B cell (primary cell): ENCODE data around the gene RFT1. TPM values are rescaled to one million over a fixed set of nuclear protein-coding genes. Genes with fewer than 3 reads are reported as not detected.

Experiments used
- ATAC-seq: fragments of 200-7000 bp; cut with Tn5 transposase; one replicate; pipeline ENCODE4 v1.10.0; 2021; ENCODE audit warnings: low read depth, mild to moderate bottlenecking, moderate number of reproducible peaks, moderate library complexity
- CTCF ChIA-PET: fragments of 350-600 bp; sonication (Branson Sonifier 250); formaldehyde crosslinking; loops from one replicate; lab custom pipeline; 2021; ENCODE audit warnings: antibody characterized with exemption, inconsistent platforms; lab: Charles Lee
- POLR2A ChIA-PET: fragments of 350-600 bp; sonication (Branson Sonifier 250); formaldehyde crosslinking; loops from one replicate; lab custom pipeline; 2021; ENCODE audit warnings: antibody characterized with exemption; lab: Charles Lee
- DNase-seq: peaks from one replicate; pipeline ENCODE4 v3.0.0; 2013
- H2AFZ ChIP-seq: 2 replicates; pipeline ENCODE4 v1.6.1; 2012; ENCODE audit warnings: mild to moderate bottlenecking, low read depth, low read length; ENCODE audit not compliant: insufficient read depth, poor library complexity, severe bottlenecking
- H3K27ac ChIP-seq, 2 donors: 1 replicate in 1 of 2; 2 replicates in 1 of 2; pipeline ENCODE4 v1.5.1; 2012 to 2013; ENCODE audit warnings: low read length in 2 of 2, mild to moderate bottlenecking in 2 of 2, moderate library complexity in 1 of 2
- H3K27me3 ChIP-seq, 4 experiments: fragments of 200-600 bp in 1 of 4; sonication (generic) in 1 of 4; replicated peaks in 1 of 4; 1 replicate in 2 of 4; 2 replicates in 2 of 4; pipeline versions ENCODE4 v1.6.1 to v1.7.0; 2013 to 2016; ENCODE audit warnings: low read length in 3 of 4, mild to moderate bottlenecking in 2 of 4, mixed read lengths in 1 of 4, moderate library complexity in 1 of 4; ENCODE audit not compliant: insufficient read depth in 4 of 4, control insufficient read depth in 3 of 4; ENCODE audit errors: control extremely low read depth in 1 of 4
- H3K36me3 ChIP-seq, 2 experiments: replicated peaks in 1 of 2; 1 replicate in 1 of 2; 2 replicates in 1 of 2; pipeline versions ENCODE4 v1.6.1 to v1.7.1; 2013; ENCODE audit warnings: low read length in 1 of 2; ENCODE audit not compliant: insufficient read depth in 2 of 2, control insufficient read depth in 1 of 2; ENCODE audit errors: control extremely low read depth in 1 of 2, extremely low read depth in 1 of 2
- H3K4me1 ChIP-seq, 2 donors: fragments of 200-600 bp in 1 of 2; sonication (generic) in 1 of 2; 1 replicate in 1 of 2; 2 replicates in 1 of 2; pipeline versions ENCODE4 v1.5.1 to v1.6.1; 2013 to 2017; ENCODE audit warnings: low read length in 2 of 2; ENCODE audit not compliant: control insufficient read depth in 2 of 2, insufficient read depth in 2 of 2
- H3K4me2 ChIP-seq: replicated peaks from 2 replicates; pipeline ENCODE3; 2012; ENCODE audit warnings: mild to moderate bottlenecking, low read depth, low read length; ENCODE audit not compliant: poor library complexity, severe bottlenecking
- H3K4me3 ChIP-seq, 5 experiments: fragments of 200-600 bp in 1 of 5; sonication (generic) in 1 of 5; 1 replicate in 3 of 5; 2 replicates in 2 of 5; pipeline versions ENCODE4 v1.5.1 to v1.7.0; 2011 to 2016; ENCODE audit warnings: low read length in 4 of 5, mild to moderate bottlenecking in 4 of 5, low read depth in 2 of 5, control low read depth in 1 of 5, moderate library complexity in 1 of 5; ENCODE audit not compliant: insufficient read depth in 1 of 5; ENCODE audit errors: control extremely low read depth in 1 of 5, extremely low read depth in 1 of 5
- H3K79me2 ChIP-seq: fragments of 200-600 bp; sonication (generic); one replicate; pipeline ENCODE4 v1.6.0; 2016; ENCODE audit warnings: low read length; ENCODE audit not compliant: control insufficient read depth, insufficient read depth
- H3K9ac ChIP-seq: fragments of 200-600 bp; sonication (generic); 2 replicates; pipeline ENCODE4 v1.6.1; 2017; ENCODE audit warnings: mild to moderate bottlenecking, low read length, moderate library complexity
- H3K9me3 ChIP-seq, 3 donors: one replicate each; pipeline versions ENCODE4 v1.6.1 to v1.7.1; 2013; ENCODE audit warnings: low read length in 2 of 3; ENCODE audit not compliant: control insufficient read depth in 2 of 3, insufficient read depth in 1 of 3; ENCODE audit errors: control extremely low read depth in 1 of 3
- H4K20me1 ChIP-seq: 2 replicates; pipeline ENCODE4 v1.6.0; 2012; ENCODE audit warnings: mild to moderate bottlenecking, low read length; ENCODE audit not compliant: insufficient read depth, control insufficient read depth, poor library complexity, severe bottlenecking
- H3K27ac Mint-ChIP-seq: one replicate; pipeline ENCODE4 v1.8.0; 2021; ENCODE audit warnings: mixed read lengths
- H3K27me3 Mint-ChIP-seq: one replicate; pipeline ENCODE4 v1.8.0; 2021; ENCODE audit warnings: mixed read lengths
- H3K4me1 Mint-ChIP-seq: one replicate; pipeline ENCODE4 v1.8.0; 2021; ENCODE audit warnings: mixed read lengths
- H3K4me3 Mint-ChIP-seq: one replicate; pipeline ENCODE4 v1.8.0; 2021; ENCODE audit warnings: mixed read lengths
- H3K9me3 Mint-ChIP-seq: one replicate; pipeline ENCODE4 v1.8.0; 2022; ENCODE audit warnings: mixed read lengths; ENCODE audit not compliant: insufficient read depth
- CTCF ChIP-seq: fragments of 200-600 bp; IDR thresholded peaks from one replicate; pipeline ENCODE4 v1.8.0; 2022; ENCODE audit warnings: antibody characterized with exemption, mild to moderate bottlenecking
- EZH2 ChIP-seq: IDR thresholded peaks from 2 replicates; pipeline ENCODE4 v1.6.1; 2012; ENCODE audit warnings: borderline replicate concordance, low read depth, mild to moderate bottlenecking, moderate library complexity, low read length; ENCODE audit not compliant: insufficient read depth, poor library complexity, severe bottlenecking
- WGBS: methylation state at CpG from one replicate; pipeline ENCODE4 v1.1.5; 2013; ENCODE audit warnings: missing lambda C conversion rate; ENCODE audit not compliant: insufficient coverage; 5-methylcytosine and 5-hydroxymethylcytosine counted together
- intact Hi-C: fragments of 100-400 bp; cut with micrococcal nuclease; formaldehyde crosslinking; loops from one replicate; pipeline ENCODE4 v1.10.0; 2022
- polyA plus RNA-seq: library from polyadenylated mRNA; depleted of rRNA; stranded (reverse); fragments of >200 nt; gene quantifications from 2 replicates; pipeline ENCODE4 v1.2.3, GENCODE V29; 2012
- total RNA-seq, 2 donors: library from RNA; stranded (reverse); fragments of 120-200 nt in 1 of 2; gene quantifications; 1 replicate in 1 of 2; 2 replicates in 1 of 2; pipeline versions ENCODE4 v1.2.3 to v1.2.4, GENCODE V29; 2013 to 2022

Gene RFT1
- total and polyA plus RNA-seq, 2 donors (not counting 1 experiment from before 2014, with no cell fraction given) = 12.1 to 28.9 TPM

DNA sequence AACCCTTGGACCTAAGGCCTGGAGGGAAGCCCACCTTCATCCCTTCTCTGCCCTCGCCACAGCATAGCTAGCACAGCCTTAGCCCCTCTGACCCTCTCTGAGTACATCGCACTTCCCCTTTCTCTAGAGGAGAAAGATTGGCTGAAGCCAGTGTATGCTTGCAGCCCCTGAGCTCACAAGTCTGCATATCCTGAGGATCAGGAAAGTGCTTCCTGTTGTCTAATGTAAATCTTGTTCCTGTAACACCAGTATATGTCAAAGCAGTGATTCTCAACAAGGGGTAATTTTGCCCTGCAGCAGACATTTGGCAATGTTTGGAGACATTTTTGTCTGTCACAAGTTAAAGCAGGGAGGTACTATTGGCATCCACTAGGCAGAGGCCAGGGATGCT, 28.5 kb upstream of the RFT1 start:
- 40% methylated on average over 1 of the region's 2 CpGs for WGBS
- peaks cover 33 to 46% of the 10 kb centered on the region in 2 donors for H3K4me1 ChIP-seq
- no peaks in the 10 kb centered on the region for H3K9me3 ChIP-seq
- ChIA-PET POLR2A (interaction anchor here (0.6 to 1.5 kb wide), 3 partner anchors 22 to 49 kb away, joined by 3 to 6 read pairs (median 3); no protein-coding TSS in a partner anchor), CTCF (interaction anchor here (1.0 to 3.8 kb wide), 9 partner anchors 11 to 44 kb away, joined by 3 to 48 read pairs (median 7); no protein-coding TSS in a partner anchor)
- H3K9ac ChIP-seq = no peak overlapping the region
- Mint-ChIP-seq H3K4me1 (peaks cover 38% of the 10 kb centered on the region), H3K27ac (peak overlapping the region; percentile 12), H3K4me3 (peak overlapping the region; percentile 49), H3K9me3 (no peaks in the 10 kb centered on the region), H3K27me3 (peaks cover 3% of the 10 kb centered on the region)
- no peak overlapping the region for H3K27ac ChIP-seq
- H3K4me3 ChIP-seq = no peak overlapping the region
- H3K79me2 ChIP-seq = peaks cover 44% of the 10 kb centered on the region
- peaks cover 18% of the 10 kb centered on the region for H4K20me1 ChIP-seq
- peaks cover 0 to 4% of the 10 kb centered on the region in 2 experiments for H3K36me3 ChIP-seq
- peaks cover 0 to 31% (median 12%) of the 10 kb centered on the region in 4 experiments for H3K27me3 ChIP-seq
- H2AFZ ChIP-seq = no peak overlapping the region
- TF ChIP-seq CTCF (no peak), EZH2 (no peak)
- H3K4me2 ChIP-seq = peak overlapping the region; percentile 36
- intact Hi-C loops = no loop called here
- ATAC-seq (no peak), DNase-seq (no peak)

- ATAC-seq (no peak), DNase-seq (no peak)
- ChIA-PET POLR2A (interaction anchor here (0.6 to 1.5 kb wide), 3 partner anchors 22 to 49 kb away, joined by 3 to 6 read pairs (median 3); no protein-coding TSS in a partner anchor), CTCF (interaction anchor here (1.0 to 3.8 kb wide), 9 partner anchors 11 to 44 kb away, joined by 3 to 48 read pairs (median 7); no protein-coding TSS in a partner anchor)
- Histone ChIP-seq H2AFZ (no peak overlapping the region), H3K27ac (no peak overlapping the region), H3K9ac (no peak overlapping the region), H3K4me1 (peaks cover 26 to 39% of the 10 kb centered on the region in 2 donors), H3K27me3 (peaks cover 0 to 31% (median 12%) of the 10 kb centered on the region in 4 experiments), H4K20me1 (peaks cover 11% of the 10 kb centered on the region), H3K79me2 (peaks cover 37% of the 10 kb centered on the region), H3K9me3 (no peaks in the 10 kb centered on the region), H3K36me3 (no peaks in the 10 kb centered on the region), H3K4me3 (no peak overlapping the region), H3K4me2 (peak overlapping the region; percentile 36)
- TF ChIP-seq CTCF (no peak), EZH2 (no peak)
- intact Hi-C loops = no loop called here
- Mint-ChIP-seq H3K4me3 (no peak overlapping the region), H3K4me1 (peaks cover 32% of the 10 kb centered on the region), H3K27me3 (peaks cover 9% of the 10 kb centered on the region), H3K9me3 (no peaks in the 10 kb centered on the region), H3K27ac (no peak overlapping the region)
- WGBS = 88% methylated on average over 3 of the region's 3 CpGs
Observed at GRCh38 chr3:53157974-53158580, 27.8 kb upstream of the RFT1 start.
